ENCODE results near the gene ALDH3B1.

The ALDH3B1 gene

DNA sequence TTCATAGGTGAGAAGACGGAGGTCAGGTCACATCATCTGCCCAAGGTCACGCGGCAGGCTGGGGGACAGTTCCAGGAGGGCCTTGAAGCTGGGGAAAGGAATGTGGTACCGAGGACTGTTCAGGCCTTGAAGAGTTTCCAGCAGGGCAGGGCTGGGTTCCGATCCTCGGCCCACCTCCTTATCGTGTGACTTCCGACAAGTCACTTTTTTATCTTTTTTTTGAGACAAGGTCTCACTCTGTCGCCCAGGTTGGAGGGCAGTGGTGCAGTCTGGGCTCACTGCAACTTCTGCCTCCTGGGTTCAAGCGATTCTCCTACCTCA, 21.0 kb downstream of the ALDH3B1 start:
- DNase-seq (ENCODE audit: low read depth), result no peak

GRCh38 chr11:68032003-68032402, 21.9 kb downstream of the ALDH3B1 start:
- no peak for DNase-seq (ENCODE audit: low read depth)

DNA sequence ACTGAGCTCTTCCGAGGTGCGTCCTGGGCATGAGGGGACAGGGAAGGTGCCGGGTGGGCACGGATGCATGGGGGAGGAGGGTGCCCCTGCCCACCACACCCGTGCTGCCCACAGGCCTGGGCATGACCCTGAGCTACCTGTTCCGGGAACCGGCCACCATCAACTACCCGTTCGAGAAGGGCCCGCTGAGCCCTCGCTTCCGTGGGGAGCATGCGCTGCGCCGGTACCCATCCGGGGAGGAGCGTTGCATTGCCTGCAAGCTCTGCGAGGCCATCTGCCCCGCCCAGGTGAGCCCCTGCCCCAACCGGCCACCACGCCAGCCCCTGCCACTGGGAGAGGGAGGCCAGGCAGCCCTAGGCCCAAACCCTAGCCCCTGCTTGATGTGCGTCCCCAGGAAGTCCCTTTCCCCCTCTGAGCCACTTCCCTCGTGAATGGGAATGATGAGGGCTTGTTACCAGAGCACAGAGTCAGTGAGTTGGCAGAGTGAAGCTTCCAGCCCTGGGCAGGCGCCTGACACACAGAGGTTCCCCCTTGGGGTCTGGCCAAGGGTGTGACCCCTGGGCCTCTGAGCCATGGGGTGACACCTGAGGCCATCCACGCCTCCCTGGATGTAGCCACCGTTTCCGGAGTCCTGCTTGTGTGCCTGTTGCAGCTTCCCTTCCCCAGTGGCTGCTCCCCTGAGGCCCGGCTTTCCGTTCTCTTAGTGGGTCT, 23.0 kb downstream of the ALDH3B1 start:
- no peak for DNase-seq (ENCODE audit: low read depth)

DNA sequence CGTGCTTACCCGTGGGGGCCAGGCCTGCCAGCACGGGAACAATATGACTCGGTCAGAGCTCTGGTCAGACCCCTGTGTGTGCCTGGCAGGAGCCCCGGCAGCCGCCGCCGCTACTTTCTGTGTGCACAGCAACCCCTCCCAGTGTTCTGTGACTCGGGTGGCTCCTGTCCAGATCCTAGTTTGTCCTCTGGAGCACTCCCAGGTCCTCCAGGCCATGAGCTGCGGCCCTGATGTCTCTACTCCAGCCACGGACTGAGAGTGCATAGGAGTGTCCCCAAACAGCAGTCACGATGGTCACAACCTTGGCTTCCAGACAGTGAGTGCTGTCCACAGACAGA, 23.6 kb downstream of the ALDH3B1 start:
- no peak for DNase-seq (ENCODE audit: low read depth)

- no peak for DNase-seq (ENCODE audit: low read depth)
These were observed 25.2 kb downstream of the ALDH3B1 start for GRCh38 chr11:68035266-68035876.

DNA sequence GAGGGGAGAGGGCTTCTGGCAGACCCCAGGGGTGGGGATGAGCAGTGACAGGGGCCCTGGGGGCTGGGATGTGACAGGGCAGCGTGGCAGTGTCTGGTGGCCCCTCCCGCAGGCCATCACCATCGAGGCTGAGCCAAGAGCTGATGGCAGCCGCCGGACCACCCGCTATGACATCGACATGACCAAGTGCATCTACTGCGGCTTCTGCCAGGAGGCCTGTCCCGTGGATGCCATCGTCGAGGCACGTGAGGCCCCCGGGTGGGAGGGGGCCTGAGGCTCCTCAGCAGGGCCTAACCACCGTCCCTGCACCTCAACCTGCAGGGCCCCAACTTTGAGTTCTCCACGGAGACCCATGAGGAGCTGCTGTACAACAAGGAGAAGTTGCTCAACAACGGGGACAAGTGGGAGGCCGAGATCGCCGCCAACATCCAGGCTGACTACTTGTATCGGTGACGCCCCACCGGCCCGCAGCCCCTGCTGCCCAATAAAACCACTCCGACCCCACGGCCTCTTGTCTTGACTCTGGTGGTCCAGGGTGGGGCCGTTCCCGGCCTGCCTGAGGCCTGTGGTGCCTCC, 26.1 kb downstream of the ALDH3B1 start:
- no peak for DNase-seq (ENCODE audit: low read depth)

- DNase-seq (ENCODE audit: low read depth), result no peak
These were observed 26.7 kb downstream of the ALDH3B1 start for GRCh38 chr11:68036717-68037239.

- DNase-seq (ENCODE audit: low read depth), result no peak
These were observed 27.5 kb downstream of the ALDH3B1 start for GRCh38 chr11:68037411-68038225.

DNA sequence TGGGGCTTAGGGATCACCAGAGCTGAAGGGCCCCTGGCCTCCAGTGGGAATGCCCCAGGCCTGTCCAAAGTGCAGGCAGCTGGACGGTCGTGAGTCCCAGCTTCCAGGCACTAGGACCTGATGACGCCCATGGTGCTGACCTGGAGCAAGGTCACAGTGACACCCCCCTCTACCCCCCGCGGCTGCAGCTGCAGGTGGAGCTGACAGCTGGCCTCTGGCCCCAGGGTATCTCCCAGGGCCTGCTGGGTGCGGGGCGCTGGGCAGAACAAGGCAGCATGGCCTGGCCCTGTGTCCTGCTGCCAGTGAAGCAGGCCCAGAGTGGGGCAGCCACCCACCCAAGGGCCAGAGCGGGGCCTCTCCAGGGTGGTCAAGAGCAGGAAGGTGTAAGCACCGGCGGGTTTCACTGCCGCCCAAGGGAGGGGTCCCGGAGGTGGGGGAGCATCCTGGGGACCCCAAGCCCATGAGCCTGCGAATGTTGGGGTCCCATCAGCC, 28.1 kb downstream of the ALDH3B1 start:
- no peak for DNase-seq (ENCODE audit: low read depth)

DNA sequence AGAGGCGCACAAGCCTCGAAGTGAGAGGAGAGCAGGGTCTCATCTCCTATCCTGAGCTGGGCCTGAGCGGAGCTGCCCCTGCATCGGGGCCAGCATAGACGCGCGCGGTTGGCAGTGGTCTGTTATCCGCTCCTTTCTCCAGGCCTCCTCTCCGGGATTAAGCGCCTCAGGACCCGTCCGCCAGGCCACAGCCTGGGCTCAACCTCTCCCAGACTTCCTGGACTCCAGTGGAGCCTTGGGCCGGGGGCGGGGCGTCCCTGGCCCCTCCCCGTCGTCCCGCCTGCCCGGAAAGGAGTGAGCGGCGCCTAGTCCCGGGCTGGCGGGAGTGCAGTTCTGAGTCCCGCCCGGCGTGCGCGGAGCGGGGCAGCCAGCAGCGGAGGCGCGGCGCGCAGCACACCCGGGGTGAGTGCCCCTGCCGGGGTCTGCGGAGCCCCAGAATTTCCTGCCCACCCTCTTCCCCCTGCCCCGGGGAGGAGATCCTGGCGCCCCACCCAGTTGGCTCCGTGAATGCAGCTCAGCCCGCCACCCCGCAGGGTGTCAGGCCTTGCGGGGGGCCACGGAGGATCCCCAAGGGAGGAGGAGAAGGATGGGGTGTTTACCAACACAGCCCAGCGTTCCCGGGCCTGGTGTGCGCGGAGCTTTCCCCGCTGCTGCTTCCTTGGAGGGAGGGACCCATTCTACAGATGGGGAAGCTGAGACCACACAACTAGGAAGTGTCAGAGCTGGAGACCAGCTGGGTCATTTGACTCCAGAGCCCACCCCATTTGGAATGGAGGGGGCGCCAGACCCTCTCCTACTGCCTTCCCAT, 28.8 kb downstream of the ALDH3B1 start, which contains the start of gene TCIRG1:
TSS of gene TCIRG1 (plus strand) at position 308 of the 808 bp plus-strand sequence. CDS start 2,247 bp downstream, outside the sequence.
- DNase-seq (ENCODE audit: low read depth), result peak; percentile 73

DNA sequence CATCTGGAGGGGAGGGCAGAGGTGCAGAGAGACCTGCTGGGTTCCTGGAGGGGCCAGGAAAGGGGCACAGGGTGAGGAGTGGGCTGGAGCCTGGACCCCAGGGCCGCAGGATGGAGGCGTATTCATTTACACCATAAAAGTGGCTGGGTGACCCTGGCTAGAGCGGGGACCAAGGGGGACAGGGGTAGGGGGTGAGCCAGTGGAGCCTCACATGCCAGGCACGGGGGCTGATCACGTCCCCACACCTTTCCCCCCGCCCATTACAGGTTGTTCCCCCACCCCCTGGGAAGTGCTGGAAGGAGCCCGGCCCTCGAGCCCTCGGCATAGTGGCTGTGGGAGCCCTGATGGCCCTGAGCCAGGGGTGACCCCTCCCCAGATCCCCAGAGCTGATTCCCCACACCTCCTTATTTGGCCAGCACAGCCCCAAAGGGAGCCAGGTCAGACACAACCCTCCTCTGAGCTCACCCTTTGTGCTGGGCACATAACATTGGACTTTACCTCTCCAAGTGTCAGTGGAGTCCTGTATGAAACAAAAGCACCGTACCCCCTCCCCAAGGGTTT, 29.5 kb downstream of the ALDH3B1 start:
- no peak for DNase-seq (ENCODE audit: low read depth)

DNA sequence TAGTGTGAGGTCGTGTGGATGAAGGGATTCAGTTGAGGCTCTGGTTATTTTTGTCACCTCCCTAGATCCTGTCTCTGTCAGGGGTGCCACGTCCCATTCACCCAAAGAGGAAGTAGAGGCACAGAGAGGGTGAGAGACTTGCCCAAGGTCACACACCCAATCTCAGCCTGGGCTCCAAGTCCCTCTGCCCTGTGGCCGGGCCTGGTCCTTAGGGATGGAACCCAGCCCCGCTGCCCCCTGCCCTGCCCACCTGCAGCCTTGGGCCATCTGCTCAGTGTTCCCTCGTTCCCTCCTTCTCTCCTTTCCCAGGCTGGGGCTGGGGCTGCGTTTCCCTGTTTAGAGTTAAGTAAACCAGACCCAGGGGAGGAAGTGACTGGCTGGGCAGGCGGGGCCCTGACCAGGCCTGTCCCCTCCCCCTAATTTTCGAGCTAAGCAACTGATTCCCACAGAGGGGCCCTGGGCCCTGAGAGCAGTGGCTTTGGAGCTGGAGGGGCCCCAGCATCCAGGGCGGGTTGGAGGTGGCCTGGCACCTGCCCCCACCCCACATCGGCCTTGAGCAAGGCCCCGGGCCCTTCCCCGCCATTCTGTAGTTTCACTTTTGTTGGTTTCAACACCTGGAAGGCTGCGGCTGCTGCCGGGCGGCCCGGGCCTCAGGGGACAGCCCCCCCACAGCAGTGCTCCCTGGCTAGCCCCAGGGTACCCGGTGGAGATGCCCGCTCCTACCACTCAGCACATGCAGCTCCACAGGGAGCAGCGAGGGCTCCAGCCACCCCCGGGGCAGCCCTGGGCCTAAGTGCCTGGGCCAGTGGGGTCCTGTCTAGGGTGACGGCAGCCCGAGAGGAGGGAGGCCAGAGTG, 30.2 kb downstream of the ALDH3B1 start:
- peak; percentile 40 for DNase-seq (ENCODE audit: low read depth)

- no peak for DNase-seq (ENCODE audit: low read depth)
These were observed 30.9 kb downstream of the ALDH3B1 start for GRCh38 chr11:68040957-68041591.

DNA sequence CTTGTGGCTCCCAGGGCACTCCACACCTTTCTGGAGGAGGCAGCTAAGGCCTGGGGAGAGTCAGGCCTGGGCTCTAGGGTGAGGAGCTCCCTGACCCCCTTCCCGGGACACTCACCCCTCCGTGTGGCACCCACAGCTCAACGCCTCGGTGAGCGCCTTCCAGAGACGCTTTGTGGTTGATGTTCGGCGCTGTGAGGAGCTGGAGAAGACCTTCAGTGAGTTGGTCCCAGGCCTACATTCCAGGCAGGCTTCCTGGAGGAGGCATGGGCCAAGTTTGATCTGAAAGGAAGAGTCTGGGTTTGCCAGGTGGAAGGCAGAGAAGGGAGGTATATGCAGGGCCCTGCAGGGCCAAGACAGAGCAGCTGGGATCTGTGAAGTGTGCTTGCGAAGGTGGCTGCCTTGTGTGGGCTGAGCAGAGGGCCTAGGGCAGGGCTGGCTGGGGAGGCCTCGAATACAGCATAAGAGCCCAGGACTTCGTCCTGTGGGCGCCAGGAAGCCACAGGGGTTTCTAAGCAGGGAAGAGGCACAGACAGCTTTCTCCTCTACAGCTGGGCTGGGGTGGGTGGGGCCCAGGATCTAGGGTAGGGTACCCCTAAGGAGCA, 31.6 kb downstream of the ALDH3B1 start:
- no peak for DNase-seq (ENCODE audit: low read depth)

DNA sequence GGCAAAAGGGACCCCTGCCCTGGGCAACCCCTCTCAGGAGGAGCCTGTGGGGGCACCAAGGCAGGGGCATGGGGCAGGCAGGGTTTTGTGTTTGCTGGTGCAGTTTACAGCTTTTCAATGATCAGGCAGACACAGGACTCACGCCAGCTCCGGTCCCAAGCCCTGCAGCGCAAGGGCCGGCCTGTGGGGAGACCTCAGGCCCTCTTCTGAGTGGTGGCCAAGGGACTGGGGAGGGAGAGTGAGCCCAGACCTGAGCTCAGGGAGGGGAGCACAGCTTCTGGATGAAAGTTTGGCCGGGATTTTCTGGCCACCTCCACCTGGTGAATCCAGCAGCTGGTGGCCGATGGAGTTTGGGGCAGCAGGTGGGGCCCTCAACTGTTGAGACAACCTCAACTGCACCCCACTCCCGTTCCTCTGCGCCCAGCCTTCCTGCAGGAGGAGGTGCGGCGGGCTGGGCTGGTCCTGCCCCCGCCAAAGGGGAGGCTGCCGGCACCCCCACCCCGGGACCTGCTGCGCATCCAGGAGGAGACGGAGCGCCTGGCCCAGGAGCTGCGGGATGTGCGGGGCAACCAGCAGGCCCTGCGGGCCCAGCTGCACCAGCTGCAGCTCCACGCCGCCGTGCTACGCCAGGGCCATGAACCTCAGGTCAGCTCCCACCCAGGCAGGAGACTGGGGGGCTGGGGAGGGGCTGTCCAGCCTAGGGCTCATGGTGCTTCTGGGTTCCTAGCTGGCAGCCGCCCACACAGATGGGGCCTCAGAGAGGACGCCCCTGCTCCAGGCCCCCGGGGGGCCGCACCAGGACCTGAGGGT, 32.3 kb downstream of the ALDH3B1 start:
- no peak for DNase-seq (ENCODE audit: low read depth)

DNA sequence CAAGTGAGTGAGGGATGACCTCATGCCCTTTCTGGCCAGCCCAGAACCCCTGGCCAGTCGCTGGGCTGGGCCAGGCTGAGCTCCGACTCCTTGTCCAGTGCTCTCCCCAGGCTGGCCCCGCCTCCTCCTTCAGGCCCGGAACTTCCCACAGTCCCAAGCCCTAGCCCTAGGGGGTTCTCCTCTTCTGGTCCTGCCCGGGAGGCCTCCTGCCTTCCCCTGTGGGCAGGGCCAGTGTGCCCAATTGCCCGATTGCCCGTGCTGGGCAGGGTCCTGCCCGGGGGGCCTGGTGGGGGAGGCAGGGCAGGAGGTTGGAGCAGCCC, 32.9 kb downstream of the ALDH3B1 start:
- DNase-seq (ENCODE audit: low read depth), result no peak

GRCh38 chr11:68043349-68044144, 33.4 kb downstream of the ALDH3B1 start:
- DNase-seq (ENCODE audit: low read depth), result no peak
